Stimulated activated CD8-positive, alpha-beta memory T cell treated with anti-CD3 and anti-CD28 coated beads, Interleukin-7, amount 100 ng/mL, for 48 hours (primary cell): ENCODE results near the gene STT3B.

Experiments
- DNase-seq, 2 donors: peaks; one replicate each; pipeline ENCODE4 v3.0.0-alpha.2; 2020; ENCODE audit warnings: low read depth in 1 of 2; ENCODE audit errors: extremely low read depth in 1 of 2

Gene STT3B

GRCh38 chr3:31516757-31517156, 16.0 kb upstream of the STT3B start:
- no peak for DNase-seq

GRCh38 chr3:31521468-31521867, 11.3 kb upstream of the STT3B start:
- no peak for DNase-seq

DNA sequence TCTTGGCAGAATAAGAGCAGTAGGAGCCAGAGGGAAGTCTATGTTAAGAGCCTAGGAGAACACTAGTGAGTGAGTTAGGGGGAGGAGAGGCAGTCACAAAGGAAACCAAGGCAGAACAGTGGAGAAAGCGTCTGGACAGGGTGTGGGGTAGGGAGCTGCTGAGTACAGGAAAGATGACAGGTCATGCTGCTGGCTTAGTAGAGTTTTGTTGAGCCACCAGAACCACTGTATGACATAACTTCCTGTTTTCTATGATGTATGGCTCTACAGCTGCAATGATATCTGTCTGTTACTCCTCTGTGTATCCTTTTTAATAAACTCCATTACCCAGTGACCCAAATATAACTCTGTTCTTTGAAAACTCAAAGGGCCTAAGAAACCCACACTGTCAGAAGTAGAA, 10.6 kb upstream of the STT3B start:
- DNase-seq = no peak

- no peak for DNase-seq
Measured at GRCh38 chr3:31523543-31523942, 9.2 kb upstream of the STT3B start.

DNA sequence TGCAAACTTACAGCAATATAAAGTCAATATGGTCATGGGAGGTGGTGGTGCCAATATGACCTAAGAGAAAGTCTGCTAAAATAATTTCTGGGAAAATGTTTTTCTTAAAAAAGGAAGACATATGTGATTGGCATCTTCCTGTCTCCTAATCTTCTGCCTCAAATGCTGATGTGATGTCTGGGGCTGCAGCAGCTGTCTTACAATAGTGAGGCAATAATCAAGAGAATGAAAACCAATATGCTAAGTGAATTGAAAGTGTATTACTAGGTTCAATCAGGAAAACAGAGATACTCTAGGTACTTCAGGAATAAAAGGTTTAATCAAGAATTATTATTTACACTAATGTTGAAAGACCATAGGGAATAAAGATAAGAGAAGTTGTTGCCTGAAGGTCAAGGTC, 7.2 kb upstream of the STT3B start:
- DNase-seq = no peak

DNA sequence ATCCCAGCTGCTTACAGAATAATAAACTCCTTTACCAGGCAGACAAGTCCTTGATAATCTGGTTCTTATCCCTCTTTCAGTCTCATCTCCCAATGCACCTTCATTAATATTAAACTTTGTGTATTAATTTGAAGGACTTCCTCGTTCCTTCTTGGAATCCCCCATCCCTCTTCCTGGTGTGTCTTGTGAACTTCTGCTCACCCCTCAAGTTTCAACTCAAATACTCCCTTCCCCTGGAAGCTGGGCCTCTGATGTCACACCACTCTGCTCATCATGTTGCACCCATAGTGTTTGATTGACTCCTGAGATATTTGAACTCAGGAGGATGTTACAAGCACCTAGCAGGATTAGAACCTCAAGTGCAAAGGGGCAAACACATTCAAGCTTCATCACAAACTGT, 3.3 kb upstream of the STT3B start:
- no peak for DNase-seq

- no peak for DNase-seq
Measured at GRCh38 chr3:31530039-31530959, 2.4 kb upstream of the STT3B start.

DNA sequence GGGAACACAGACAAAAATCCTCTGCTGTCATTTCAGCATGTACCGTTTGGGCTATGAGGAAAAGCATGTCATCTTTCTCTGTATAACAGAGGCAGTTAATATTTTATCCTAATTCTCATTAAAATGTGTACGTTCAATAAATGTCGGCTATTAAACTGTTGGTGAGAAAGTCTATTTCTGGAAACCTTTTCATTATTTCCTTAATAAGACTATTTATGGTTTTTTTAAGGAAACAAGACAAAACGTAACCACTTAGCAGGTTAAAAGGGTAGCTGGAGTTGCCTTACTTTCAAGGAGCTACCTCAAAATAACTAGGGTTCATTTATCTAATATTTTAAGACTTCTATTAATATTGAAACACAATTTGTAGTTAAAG, 1.8 kb upstream of the STT3B start:
- DNase-seq = no peak

- no peak for DNase-seq
Measured at GRCh38 chr3:31531452-31531991, 1.2 kb upstream of the STT3B start.

DNA sequence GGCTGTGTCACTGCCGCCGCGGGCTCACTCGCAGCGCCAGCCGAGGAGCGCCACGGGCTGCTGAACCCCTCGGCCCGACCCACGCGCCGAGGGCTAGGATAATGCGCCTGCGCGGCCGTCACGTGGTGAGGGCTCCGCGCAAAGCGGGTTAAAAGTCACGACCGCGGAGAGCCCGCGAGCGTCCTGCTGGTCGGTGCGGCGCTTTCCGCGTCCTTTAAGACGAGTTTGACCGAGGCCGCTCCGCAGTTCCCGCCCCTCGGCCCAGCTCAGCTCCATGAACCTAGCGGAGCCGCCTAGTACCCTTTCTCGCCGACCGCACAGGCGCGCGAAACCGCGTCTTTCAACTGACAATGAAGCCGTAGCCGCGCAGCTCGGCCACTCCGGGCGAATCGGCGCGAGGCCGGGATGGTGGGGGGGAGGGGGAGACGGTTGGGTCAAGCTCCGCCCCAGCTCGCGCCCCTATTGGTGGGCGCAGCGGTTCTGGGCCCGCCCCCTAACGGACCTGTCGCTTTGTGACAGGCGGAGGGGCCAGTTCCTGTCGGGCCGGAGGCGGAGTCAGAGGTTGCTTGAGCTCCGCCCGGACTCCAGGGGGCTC, 636 bp upstream of the STT3B start:
- DNase-seq = peak; percentile 96 to 97

DNA sequence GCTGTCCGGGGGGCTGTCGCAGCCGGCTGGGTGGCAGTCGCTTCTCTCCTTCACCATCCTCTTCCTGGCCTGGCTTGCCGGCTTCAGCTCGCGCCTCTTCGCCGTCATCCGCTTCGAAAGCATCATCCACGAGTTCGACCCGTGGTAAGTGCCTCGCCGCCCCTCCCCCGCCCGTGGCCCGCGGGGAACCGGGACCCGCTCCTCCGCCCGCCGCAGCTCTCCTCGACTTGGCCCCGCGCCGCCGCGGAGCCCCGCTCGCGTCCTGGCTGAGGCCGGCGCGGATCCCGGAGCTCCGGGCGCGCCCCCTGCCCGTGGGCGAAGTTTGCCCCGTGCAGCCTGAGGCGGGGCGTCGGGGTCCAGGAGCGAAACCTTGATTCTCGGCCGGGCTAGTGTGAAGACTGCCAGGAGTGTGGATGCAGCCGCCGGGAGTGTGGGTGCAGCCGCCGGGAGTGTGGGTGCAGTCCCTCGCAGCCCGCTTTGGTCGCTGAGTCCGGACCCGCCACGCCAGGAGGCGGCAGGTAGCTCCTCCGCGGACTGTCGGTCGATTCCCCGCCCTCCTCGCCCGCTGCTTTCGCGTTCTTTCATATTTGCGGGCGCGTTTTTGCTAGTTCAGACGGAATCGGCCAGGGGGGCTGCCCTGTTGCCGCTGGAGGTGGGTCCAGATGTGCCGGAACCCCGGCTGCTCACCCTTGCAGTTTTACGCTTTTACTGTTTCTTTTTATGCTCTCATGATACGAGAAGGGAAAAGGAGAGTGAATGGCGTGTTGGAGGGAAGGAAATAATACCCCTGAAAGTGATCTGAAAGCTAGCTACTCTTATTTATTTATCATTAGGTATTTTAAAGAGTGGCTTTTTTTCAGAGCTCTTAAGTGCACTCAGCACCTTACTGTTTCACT, 692 bp downstream of the STT3B start:
- DNase-seq = peak; percentile 9 to 44

GRCh38 chr3:31534065-31534425, 1.3 kb downstream of the STT3B start:
- no peak for DNase-seq

GRCh38 chr3:31536497-31536896, 3.8 kb downstream of the STT3B start:
- DNase-seq = no peak

DNA sequence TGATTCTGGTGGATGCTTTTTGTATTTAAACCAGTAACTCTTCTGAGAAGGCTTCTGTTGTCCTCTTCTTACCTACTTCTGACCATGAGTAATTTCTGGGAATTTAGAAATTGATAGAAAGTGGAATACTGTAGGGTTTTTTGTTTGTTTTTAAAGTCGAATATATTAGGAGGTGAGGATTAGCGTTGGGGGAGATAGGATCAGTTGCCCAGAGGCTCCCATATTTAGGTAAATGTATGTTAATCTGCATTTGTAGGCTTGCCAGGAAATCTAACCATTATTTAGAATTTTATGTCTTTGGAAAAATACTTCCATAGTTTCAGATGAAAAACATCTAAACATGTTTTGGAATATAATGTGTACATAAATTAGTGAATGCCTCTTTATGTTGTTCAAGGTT, 6.1 kb downstream of the STT3B start:
- DNase-seq = no peak

GRCh38 chr3:31539275-31539674, 6.5 kb downstream of the STT3B start:
- DNase-seq = no peak

DNA sequence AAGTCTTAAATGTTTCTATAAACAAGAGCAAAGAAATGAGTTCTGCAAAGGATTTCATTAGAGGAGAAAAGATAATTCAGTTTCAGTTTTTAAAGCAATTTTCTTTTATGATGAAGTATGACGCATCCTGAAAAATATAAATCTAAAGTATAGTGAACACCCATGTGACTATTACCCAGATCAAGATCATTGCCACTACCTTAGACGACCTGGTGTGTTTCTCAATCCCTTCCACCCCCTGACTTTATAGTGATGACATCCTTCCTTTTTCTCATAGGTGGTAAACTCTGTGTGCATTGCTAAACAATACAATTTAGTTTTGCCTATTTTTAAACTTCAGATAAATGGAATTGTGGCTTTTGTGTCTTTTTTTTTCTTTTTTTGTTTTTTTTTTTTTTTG, 8.4 kb downstream of the STT3B start:
- DNase-seq = no peak

DNA sequence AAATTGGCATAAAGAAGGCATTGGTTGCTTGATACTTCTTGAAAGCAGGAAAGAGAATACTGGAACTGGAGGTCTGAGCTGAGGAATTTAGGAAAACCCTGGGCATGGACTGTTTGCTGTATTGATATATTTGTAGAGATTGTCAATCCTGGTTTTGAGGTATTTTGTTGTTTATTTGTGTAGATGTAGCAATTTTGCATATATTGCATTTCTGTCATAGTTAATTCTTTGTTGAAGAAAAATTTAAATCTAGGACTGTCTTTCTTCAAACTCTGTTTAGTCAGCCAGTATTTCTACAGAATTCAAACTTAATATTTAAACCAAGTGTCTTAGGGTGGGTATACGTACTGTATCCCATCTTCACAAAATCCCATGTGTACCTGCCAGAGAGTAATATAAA, 9.5 kb downstream of the STT3B start:
- DNase-seq = no peak

DNA sequence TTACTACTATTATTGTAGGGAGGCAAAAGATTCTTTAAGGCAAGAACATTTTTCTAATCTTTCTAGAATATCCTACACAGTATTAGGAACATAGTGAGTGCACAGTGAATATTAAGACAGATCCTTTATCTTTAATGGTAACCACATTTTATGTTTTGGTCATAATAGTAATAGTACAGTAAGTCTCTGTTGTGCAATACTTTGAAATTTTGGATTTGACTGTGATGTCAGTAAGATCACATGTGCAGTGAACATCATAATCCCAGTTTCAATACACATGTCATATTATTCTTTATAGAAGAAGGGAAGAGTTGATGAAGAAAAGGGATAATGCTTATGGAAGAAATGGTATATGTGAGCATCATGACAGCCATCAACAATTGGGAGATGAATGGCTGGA, 10.7 kb downstream of the STT3B start:
- no peak for DNase-seq

GRCh38 chr3:31544634-31545033, 11.9 kb downstream of the STT3B start:
- no peak for DNase-seq

- DNase-seq = no peak
Measured at GRCh38 chr3:31546162-31546561, 13.4 kb downstream of the STT3B start.

DNA sequence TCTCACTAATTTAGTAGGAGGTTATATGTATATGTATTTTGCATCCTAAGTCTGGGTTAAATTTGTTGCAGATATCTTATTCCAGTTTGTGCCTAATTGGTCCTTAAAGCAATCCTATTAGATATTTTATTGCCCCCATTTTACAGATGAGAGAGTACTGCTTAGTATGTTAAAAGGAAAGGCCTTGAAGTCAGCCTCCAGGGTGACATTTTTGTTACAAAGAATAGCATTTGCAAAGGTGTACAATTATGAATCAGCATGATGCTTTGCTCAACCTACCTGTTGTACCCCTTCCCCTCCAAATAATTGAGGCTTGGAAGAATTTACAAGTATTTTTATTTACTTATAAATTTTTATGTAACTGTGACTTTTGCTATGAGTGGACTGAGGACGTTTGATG, 14.0 kb downstream of the STT3B start:
- no peak for DNase-seq
